A673 (cell line): Measurements from ENCODE around the gene CPA2.

ENCODE experiments used
- CTCF ChIP-seq: fragments of 300-800, 200-600 bp; sonication (generic); conservative IDR thresholded peaks from 2 replicates; pipeline ENCODE4 v1.5.1; 2017; ENCODE audit warnings: low read depth, mild to moderate bottlenecking, antibody characterized with exemption, low read length, moderate library complexity, mixed read lengths
- EZH2 ChIP-seq: fragments of 200-600 bp; sonication (generic); IDR thresholded peaks from 2 replicates; pipeline ENCODE4 v1.6.1; 2017; ENCODE audit warnings: borderline replicate concordance, low read depth, mild to moderate bottlenecking, mixed read lengths, antibody characterized with exemption, low read length; ENCODE audit not compliant: poor library complexity, severe bottlenecking

- TF ChIP-seq CTCF (no peak), EZH2 (no peak)
Observed at GRCh38 chr7:130221746-130222145, 44.9 kb upstream of the CPA2 start.
